HG03039 (cell line): ENCODE data around the gene CUBN.

Source experiments
- ATAC-seq: cut with Tn5 transposase; IDR thresholded peaks from one replicate; pipeline ENCODE4 v1.9.1; 2021; ENCODE audit warnings: mild to moderate bottlenecking, moderate library complexity; ENCODE audit not compliant: unreplicated experiment

CUBN gene

DNA sequence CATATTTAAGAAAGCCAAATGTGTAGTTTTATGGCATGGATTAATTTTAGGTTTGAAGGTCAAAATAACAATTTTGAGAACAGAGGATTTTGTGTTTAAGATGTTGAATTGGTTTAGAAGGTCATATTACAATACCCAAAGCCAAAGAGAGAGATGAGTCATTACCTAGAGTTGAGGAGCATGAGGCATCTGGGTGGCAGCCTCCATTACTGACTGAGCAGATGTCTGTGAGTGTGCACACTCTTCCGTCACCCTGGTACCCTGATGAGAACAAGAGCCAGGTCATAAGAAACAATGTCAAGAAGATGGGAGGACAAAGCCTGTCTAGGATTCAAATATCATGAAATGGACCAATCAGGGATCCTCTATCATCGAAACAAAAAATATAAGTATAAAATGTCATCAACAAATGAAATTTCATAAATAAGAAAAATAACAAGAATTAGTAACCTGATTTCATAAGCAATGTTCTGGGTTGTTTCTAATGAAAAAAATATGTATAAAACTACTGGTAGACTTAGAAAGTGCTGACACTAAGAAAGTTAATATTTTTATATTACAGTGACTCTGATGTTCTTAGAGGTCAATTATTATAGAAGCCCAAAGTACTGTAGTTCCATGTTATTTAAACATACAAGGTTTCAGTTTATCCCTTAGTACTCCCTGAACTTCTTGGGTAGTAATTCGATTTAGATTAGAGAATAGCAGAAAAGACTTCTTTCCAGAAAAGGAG is 20.0 kb downstream of the CUBN start:
- ATAC-seq = no peak

DNA sequence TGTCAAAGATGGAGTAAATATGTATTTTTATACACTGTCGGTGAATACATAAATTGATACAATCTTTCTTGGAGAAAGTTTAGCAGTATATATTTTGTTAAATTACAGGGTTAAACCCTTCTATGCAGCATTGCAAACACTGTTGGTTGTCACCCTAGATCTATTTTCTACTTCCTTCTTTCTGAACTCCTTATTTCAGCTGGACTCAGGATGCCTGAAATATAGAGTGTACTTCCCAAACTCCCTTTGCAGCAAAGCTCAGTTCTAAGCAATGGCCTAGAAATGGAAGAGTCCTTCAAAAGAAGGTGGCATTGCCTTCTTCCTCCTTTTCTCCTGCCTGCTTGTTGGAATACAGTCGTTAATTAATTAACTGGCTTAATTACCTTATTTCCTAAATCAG is 20.6 kb downstream of the CUBN start:
- no peak for ATAC-seq

DNA sequence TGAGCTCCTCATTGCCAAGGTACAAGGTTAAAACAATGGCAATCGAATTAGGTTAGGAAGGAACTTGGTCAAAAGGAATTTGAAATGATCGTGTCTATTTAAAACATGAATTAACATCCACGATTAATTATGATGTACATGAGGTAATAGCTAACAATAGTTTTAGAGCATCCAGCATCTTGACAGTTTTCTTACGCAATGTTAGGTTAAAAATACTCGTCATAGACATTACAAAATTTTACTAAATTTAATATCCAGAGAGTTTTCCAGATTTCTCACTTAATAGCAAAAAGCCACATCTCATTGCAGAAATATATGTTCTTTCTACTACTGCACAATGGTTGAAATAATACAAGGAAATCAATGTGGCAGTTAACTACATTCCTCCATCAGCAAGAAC is 22.6 kb downstream of the CUBN start:
- ATAC-seq = no peak

DNA sequence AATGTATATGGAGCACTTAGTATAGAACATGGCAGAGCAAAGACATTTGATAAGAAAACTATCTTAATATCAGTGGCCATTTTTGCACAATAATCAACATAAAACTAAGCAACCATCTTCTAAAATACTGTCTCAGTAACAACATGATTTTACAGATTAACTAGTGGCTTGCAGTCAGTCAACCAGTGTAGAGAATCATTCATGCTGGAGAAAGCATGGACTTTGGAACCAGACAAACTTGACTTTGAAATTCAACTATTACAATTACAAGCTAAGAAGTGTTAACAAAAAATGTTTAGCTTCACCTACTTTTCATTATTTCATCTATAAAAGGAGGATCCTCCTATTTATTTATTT is 27.7 kb downstream of the CUBN start:
- no peak for ATAC-seq

DNA sequence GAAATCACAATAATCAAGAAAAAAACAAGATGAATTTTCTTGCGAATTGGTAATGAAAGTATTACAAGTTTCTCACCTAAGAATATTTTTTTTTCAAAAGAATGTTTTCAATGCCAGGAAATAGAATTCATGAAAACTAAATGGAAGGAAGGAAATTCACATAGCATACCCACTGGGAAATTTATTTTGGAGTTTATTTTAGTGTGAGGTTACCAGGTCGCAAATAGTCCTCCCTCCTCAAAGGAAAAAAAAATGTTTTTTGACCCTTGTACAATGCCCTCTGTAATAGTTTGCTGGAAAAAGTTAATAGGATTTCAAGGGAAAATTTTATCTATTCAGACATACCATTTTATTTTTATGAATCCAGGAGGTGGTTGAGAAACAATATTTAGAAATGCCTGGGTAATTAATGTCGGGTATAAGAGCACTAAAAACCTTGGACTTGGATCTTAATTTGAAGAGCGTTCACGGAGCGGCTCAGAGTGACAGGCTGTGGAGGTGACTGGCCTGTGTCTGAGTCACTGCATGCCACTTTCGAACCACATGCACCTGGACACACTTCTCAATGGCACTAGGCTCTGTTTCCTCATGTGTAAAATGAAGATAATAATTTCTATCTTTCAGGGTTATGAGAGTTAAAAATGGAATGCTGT is 28.2 kb downstream of the CUBN start:
- ATAC-seq = no peak

DNA sequence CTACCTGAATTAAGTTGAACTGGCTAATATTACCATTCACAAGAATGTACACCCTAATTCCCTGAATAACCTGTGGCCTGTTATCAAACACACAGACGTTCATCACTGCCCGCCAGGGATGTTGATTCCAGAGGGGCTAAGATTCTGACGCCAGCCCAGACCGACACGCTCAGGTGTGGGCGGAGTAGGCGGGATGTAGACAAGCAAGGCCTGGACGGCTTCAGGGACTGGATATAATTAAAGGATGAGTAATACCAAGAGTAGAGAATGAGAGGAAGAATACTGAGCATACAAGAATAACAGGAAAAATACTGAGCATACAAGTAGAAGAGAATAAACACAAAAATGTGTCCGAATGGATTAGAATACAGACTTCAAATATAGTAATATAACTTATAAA is 29.0 kb downstream of the CUBN start:
- ATAC-seq = no peak

DNA sequence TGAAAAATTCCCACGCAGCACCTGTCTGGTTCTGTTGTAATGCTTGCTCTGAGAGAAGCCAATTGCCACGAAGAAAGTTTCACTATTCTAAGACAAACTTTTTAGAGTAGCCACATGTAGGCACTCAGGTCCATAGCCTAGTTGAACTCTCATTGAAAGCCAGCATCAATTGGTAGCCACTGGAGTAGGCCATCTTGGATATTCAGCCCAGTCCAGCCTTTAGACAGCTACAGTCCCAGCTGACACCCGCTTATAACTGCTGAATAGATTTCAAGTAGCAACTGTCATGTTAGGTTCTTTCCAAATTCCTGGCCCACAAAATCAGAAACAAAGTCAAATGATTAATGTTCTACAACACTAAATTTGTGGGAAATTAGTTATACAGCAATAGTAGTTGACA is 31.6 kb downstream of the CUBN start:
- no peak for ATAC-seq

DNA sequence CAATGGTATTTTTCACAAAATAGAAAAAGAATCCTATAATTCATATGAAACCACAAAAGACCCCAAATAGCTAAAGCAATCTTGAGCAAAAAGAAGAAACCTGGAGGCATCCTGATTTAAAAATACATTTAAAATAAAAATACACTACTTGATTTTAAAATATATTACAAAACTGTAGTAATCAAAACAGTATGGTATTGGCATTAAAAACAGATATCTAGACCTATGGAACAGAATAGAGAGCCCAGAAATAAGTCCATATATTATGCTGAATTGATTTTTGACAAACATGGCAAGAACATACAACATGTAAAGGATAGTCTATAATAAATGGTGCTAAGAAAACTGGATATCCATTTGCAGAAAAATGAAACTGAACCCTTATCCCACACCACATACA is 34.8 kb downstream of the CUBN start:
- no peak for ATAC-seq

DNA sequence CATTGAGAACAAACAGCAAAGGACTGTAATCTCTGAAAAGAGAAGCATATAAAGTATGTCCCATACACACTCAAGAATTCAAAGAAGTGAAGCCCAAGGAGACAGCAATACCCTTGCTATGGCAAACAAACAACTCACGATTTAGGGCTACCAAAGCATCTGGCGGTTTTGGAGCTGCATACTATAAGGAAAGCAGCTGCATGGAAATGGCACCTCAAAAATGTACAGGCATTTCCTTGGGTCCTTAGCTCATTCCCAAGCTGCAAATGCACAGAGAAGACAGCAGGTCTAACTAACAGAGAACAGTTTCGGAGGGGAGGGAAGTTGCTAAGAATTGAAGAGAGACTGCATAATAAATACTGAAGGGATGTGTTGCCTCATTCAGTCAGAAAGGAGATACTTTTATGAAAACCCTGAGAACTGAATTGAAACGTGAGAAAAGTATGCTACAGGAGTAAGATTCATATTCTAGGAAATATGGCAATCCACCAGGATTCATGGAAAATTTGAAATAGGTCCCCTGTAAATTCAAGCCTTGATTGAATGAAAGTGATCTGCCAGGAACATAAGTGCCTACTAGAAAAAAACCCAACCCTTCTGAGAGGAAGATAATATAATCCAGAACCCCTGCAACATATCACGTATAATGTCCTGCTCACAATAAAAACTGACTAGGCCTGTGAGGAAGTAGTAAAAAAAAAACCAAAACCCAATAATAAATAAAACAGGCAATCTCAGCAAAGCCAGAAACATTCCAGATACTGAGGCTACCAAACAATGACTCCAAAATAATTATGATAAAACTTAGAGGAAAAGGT is 36.4 kb downstream of the CUBN start:
- no peak for ATAC-seq

DNA sequence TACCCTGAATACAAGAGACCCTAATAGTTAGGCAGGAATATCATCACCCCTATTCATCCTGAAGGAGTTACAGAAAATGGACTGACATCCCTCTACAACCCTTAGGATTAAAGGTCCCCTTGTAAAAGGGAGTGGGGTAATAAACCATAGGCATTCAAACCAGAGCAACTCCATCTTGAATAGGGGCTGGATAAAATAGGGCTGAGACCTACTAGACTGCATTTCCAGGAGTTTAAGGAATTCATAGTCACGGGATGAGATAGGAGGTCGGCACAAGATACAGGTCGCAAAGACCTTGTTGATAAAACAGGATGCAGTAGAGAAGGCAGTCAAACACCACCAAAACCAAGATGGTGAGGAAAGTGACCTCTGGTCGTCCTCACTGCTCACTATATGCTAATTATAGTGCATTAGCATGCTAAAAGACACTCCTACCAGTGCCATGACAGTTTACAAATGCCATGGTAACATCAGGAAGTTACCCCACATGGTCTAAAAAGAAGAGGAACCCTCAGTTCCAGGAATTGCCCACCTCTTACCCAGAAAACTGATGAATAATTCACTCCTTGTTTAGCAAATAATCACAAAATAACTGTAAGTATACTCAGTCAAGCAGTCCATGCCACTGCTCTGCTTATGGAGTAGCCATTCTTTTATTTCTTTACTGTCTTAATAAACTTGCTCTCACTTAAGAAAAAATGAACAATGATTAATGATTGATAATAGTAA is 37.2 kb downstream of the CUBN start:
- no peak for ATAC-seq

DNA sequence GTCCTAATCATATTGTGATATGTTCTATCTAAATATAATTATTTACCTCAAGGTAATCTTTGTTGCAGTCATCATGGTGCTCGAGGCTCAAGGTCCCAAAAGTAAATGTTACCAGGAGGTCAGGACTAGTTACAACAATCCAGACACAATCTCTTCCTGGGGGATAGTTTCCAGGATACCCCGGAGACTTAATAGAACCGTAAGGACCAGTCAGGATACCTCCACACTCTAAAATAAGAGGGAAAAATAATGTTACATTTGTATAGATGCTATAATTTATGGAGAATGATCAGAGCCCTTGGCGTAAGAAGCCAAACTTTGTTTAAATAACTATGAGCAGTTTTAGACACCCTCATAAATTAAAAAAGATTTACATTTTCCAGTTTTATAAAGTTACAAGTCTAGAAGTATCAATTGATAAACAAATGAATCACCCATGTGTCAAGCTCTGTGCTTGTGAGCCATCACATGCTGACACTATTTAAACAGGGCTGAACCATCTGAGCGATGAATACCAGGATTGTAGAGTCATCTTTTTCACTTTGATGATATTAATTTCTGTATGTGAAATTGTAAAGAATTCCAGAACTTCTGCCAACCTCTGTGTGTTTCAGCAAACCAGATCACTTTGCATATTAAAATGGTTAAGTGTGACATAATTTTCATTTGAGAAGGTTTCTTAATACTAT is 41.3 kb downstream of the CUBN start:
- no peak for ATAC-seq

DNA sequence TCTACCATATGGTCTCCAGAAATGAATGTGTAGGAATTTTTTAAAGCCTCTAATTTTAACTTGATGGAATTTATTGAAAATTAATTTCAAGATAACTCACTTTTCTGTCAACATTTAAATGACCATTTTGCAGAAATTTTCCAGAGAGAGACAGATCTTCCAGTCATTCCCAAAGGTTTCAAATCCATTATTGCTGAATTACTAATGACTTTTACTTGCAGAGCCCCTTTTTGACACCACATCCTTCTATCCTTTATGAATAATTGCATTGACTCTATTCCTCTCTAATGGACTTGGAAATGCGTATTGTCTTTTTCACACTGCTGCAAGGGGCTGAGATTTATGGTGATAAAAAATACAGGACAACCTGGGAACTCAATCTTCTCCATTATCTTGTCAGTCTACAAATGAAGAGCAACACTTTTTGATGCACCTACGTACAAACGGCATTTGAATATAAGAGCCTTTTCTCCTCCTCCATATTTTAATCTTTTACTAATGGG is 42.7 kb downstream of the CUBN start:
- ATAC-seq = no peak

DNA sequence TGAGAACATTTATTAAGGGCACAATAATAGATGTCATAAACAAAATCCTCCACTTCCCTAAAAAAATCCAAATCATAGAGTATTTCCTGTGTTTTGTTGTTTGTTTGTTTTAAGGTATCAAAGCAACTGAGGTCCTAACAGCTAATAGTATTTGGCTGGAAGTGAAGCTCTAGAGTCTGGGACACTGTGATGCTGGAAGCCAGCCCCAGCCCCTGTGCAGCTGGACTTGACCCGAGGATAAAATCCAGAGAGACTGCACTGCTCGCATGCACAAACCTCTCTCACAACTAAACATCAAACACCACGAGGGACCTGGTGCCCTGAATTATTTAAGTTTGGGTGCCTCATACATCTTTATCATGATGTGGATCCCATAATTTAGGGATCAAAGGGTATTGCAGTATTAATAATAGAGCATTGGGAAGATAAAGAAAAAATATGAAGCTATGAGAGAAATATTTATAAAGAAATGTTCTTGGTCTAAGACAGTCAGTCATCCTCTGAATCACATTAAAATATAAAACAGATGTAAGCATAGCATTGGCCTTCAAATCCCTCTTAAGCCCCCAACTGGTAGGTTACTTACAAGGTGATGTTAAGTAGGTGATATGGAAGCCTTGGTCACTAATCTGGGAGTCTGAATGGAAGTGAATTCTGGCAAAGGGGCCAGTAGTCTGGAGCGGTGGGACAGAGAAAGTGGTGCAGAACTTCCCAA is 44.4 kb downstream of the CUBN start:
- no peak for ATAC-seq

DNA sequence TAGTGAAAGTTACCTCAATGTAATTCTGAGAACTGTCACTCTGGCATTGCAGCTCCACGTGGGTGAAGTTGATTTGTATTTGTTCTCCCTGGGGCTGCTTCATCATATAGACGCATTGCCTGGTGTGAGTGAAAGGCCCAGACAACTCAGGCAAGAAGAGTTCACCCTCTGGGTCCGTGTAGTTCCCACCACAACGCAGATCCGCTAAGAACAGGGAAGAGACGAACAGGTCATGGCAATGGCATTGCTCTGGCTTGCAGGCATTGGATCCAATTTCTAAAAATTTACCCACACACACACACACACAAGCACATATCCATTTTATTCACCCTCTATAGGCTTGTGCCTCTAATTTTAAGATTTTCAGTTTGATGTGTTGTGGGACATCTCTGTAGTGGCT is 45.4 kb downstream of the CUBN start:
- no peak for ATAC-seq

DNA sequence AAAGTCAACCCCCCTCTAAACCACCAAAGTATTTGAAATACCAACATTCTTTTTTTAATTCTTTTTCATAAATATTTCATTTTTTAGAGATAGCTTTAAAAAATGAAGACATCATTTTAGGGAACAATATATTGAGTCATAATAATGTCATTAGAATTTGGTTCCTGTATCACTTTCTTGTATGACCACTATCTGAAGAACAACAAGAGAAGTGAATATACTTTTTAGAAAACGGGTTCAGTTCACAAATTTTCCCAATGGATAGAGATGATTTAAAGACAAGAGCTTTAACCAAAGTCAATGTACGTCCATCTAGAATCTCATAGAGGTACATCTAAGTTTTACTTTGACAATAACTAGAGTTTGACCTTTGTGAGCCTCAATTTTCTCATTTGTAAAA is 48.2 kb downstream of the CUBN start:
- no peak for ATAC-seq

DNA sequence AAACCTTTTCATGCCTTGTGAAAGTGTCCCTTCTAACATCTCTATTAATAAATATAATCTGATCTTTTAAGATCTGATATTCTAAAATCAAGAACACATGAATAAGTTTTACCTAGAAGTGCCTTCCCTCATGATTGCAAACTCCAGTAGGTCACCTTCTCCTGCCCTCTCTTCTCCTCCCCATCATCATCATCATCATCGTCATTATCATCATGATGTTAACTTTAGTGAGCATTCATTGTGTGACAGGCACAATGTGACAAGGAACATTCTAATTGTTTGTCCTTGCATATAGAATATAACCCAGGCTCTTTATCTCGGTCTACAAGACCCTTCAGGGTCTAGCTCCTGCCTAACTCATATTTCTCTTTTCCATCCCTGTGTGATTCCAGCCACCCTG is 51.7 kb downstream of the CUBN start:
- ATAC-seq = no peak

DNA sequence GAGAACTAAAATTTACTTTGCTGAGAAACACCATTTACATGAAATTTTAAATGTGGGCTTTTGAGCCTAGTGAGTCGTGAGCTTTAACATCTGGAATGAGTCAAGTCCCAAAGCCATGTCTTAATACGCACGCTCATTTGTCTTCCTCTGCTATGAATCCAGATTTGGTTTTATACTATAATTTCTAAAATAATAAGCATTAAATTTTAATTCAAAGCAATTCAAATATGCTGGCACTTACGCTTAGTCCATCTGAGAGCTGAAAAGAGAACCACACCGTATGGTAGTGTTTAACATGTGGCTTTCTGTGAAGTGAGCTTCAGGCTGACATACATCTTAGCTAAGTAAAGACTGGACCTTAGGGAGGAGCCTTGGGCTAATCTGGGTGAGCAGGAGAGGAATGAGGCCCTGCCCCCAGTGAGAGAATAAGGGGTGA is 52.2 kb downstream of the CUBN start:
- ATAC-seq = no peak

DNA sequence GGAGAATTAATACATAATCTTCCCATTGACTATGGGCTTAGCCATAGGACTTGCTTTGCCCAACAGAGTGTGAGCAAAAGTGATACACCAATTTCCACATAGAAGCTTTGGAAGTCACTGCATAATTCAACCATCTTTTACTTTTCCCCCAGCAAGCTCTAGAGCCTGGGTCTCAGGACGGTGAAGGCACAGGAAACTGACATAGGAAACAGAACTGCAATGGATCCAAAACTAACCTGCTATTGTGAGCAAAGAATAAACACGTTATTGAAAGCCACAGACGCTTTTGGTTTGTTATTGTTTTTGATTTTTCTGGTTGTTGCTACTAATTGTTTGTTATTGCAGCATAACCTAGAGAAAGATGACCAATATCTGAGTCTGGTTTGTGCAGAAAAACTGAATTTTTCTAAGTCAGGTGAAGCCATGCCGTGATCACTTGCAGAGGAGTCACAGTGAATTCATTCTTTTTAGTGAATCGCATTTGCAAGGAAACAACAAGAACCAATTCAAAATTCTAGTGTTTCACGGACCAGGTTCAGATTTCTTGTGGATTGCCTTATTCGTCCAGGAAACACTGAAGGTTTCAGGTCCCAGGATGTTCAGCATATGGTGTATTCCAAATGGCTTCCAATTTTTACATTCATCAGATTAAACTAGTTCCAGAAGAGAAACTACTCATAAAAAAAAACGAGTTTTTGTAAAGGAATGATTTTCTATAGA is 52.8 kb downstream of the CUBN start:
- ATAC-seq = no peak
